Measurements from ENCODE around the gene SLC51A. TPM values are rescaled to one million over a fixed set of nuclear protein-coding genes. Genes with fewer than 3 reads are reported as not detected.

Gene SLC51A
- total and polyA plus RNA-seq, 2 donors (not counting 1 experiment from before 2014, with no cell fraction given) = not detected

DNA sequence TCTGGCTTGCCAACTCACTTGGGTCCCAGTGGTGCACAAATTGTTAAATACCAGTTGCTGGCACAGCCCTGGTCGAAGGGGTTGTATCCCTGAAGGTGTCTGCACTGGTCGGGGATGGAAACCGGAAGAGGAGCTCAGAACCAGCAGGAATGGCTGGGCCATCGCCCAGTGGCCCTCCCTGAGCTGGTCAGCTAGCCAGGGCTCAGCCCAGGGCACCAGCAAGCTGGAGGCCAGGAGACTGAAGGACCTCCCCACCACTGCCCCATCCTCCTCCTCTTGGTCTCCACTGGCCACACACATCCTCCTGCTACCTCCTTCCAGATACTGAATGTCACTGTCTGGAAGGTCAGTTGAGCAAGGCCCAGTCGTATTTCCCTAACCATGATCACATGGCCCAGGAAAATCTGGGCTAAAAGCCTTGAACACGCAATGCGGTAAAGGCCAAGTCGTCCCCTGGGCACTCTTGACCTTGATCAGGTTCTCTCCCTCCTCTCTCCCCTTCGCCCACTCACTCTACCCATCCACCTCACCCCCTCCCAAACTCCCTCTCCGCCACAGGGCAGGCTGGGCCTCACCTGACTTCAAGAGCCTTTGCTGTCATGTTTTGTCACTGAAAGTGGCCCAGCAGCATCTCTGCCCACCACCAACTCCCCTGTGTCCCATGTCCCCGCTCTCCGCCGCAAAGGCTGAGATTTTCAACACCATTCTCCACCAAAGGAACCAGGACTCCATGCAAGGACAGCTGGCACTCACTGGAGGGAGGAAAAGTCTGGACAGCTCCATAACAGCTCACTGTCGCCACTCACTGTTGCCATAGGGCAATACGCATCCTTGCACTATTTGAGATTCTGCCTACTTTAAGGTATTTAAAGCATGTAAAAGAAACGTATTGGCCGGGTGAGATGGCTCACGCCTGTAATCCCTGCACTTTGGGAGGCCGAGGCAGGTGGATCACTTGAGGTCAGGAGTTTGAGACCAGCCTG is 17.3 kb upstream of the SLC51A start:
- no peak overlapping the region for H3K27ac ChIP-seq (ENCODE audit: low read length in 2 of 2)
- CTCF ChIA-PET = interaction anchor here (1.1 to 11.5 kb wide), 2 partner anchors 12 to 124 kb away, joined by 3 to 467 read pairs; no protein-coding TSS in a partner anchor
- H3K9ac ChIP-seq (ENCODE audit: low read length) = no peak overlapping the region
- Mint-ChIP-seq H3K4me3 (no peak overlapping the region), H3K27ac (no peak overlapping the region), H3K9me3 (ENCODE audit: insufficient read depth) (no peaks in the 10 kb centered on the region), H3K4me1 (peaks cover 18% of the 10 kb centered on the region), H3K27me3 (no peaks in the 10 kb centered on the region)
- no peak for TF ChIP-seq EZH2 (IDR thresholded peaks at IDR 0.05; ENCODE audit: borderline replicate concordance, insufficient read depth, low read depth, low read length, poor library complexity, severe bottlenecking)
- no peak for TF ChIP-seq CTCF (IDR thresholded peaks at IDR 0.05)
- no peak for ATAC-seq (ENCODE audit: low read depth)
- 94% methylated on average over 16 of the region's 19 CpGs for WGBS (ENCODE audit: insufficient coverage)
- H2AFZ ChIP-seq (ENCODE audit: insufficient read depth, low read depth, low read length, poor library complexity, severe bottlenecking) = no peak overlapping the region
- no peak for DNase-seq
- no peaks in the 10 kb centered on the region for H3K9me3 ChIP-seq (ENCODE audit: control extremely low read depth in 1 of 3, control insufficient read depth in 2 of 3, insufficient read depth in 1 of 3, low read length in 2 of 3)
- no peak overlapping the region for H3K4me3 ChIP-seq (ENCODE audit: control extremely low read depth in 1 of 5, extremely low read depth in 1 of 5, insufficient read depth in 1 of 5, low read depth in 2 of 5, low read length in 4 of 5)
- no peaks in the 10 kb centered on the region for H3K36me3 ChIP-seq (replicated peaks in 1 of 2; ENCODE audit: control extremely low read depth in 1 of 2, control insufficient read depth in 1 of 2, extremely low read depth in 1 of 2, insufficient read depth in 2 of 2, low read length in 1 of 2)
- intact Hi-C loops (cut with micrococcal nuclease) = no loop called here
- no peak overlapping the region for H3K4me2 ChIP-seq (replicated peaks; ENCODE audit: low read depth, low read length, poor library complexity, severe bottlenecking)
- POLR2A ChIA-PET = no interaction called here
- no peaks in the 10 kb centered on the region for H4K20me1 ChIP-seq (ENCODE audit: control insufficient read depth, insufficient read depth, low read length, poor library complexity, severe bottlenecking)
- no peaks in the 10 kb centered on the region for H3K79me2 ChIP-seq (ENCODE audit: control insufficient read depth, insufficient read depth, low read length)
- peaks cover 22 to 36% of the 10 kb centered on the region in 2 donors for H3K4me1 ChIP-seq (ENCODE audit: control insufficient read depth in 2 of 2, insufficient read depth in 2 of 2, low read length in 2 of 2)
- no peaks in the 10 kb centered on the region for H3K27me3 ChIP-seq (replicated peaks in 1 of 4; ENCODE audit: control extremely low read depth in 1 of 4, control insufficient read depth in 3 of 4, insufficient read depth in 4 of 4, low read length in 3 of 4)

Measured in B cell (primary cell).